Liver (tissue), 3 donors: ENCODE measurements around the gene STEEP1.

Experiments
- ATF3 ChIP-seq: IDR thresholded peaks from 2 replicates; pipeline ENCODE4 v1.6.1; 2016; ENCODE audit warnings: antibody characterized with exemption
- CTCF ChIP-seq: fragments of 150-350 bp; IDR thresholded peaks from 2 replicates; pipeline ENCODE4 v1.5.1; 2017; ENCODE audit warnings: improper control_type of control experiment, low read depth, low read length; ENCODE audit not compliant: missing input control
- GABPA ChIP-seq, 2 donors: IDR thresholded peaks in 1 of 2; conservative IDR thresholded peaks in 1 of 2; 2 replicates each; pipeline ENCODE4 v1.6.1; 2016; ENCODE audit warnings: antibody characterized with exemption in 2 of 2, mild to moderate bottlenecking in 1 of 2, moderate library complexity in 1 of 2
- HNF4G ChIP-seq: IDR thresholded peaks from 2 replicates; pipeline ENCODE4 v1.6.1; 2016; ENCODE audit warnings: antibody characterized with exemption
- JUND ChIP-seq, 2 donors: IDR thresholded peaks; 2 replicates each; pipeline ENCODE4 v1.6.1; 2016; ENCODE audit warnings: antibody characterized with exemption in 2 of 2
- MAX ChIP-seq: IDR thresholded peaks from 2 replicates; pipeline ENCODE4 v1.6.1; 2016; ENCODE audit warnings: antibody characterized with exemption
- NR2F2 ChIP-seq: IDR thresholded peaks from 2 replicates; pipeline ENCODE4 v1.6.1; 2016; ENCODE audit warnings: antibody characterized with exemption
- RAD21 ChIP-seq, 2 donors: IDR thresholded peaks; 2 replicates each; pipeline ENCODE4 v1.6.1; 2016; ENCODE audit warnings: antibody characterized with exemption in 2 of 2, mild to moderate bottlenecking in 2 of 2
- REST ChIP-seq: IDR thresholded peaks from 2 replicates; pipeline ENCODE4 v1.6.1; 2016; ENCODE audit warnings: antibody characterized with exemption, mild to moderate bottlenecking
- SP1 ChIP-seq: IDR thresholded peaks from 2 replicates; pipeline ENCODE4 v1.6.1; 2018; ENCODE audit warnings: antibody characterized with exemption, mild to moderate bottlenecking
- YY1 ChIP-seq: IDR thresholded peaks from 2 replicates; pipeline ENCODE4 v1.6.1; 2016; ENCODE audit warnings: antibody characterized with exemption, mild to moderate bottlenecking
- donor health status: healthy.
- donor health status: healthy.

DNA sequence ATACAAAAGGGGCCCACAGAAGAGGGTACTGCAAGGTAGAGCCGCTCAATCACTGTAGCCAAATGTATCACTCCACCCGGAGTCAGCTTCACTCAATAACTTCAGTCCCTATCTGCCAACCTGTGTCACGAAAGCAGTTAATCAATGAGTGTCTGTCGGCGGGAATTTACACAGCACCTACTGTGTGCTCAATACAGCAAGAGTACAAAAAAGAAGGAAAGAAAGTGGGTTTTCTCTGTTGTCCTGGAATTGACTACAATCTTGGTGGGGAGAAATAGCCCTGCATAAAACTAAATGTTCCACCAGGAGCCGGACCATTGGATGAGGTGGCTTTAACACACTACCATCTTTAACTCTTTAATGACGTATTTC, 41.8 kb upstream of the STEEP1 start:
- no peak for TF ChIP-seq NR2F2
- TF ChIP-seq YY1 = no peak
- no peak for TF ChIP-seq SP1
- no peak for TF ChIP-seq CTCF
- TF ChIP-seq RAD21 (IDR thresholded peaks at IDR 0.05) = no peak
- TF ChIP-seq REST = no peak
- TF ChIP-seq GABPA (IDR thresholded peaks at IDR 0.05 in 1 of 2, conservative IDR thresholded peaks at IDR 0.05 in 1 of 2) = no peak
- TF ChIP-seq MAX = no peak
- TF ChIP-seq HNF4G = no peak
- TF ChIP-seq ATF3 = no peak
- no peak for TF ChIP-seq JUND (IDR thresholded peaks at IDR 0.05)
